Stimulated activated CD8-positive, alpha-beta memory T cell treated with anti-CD3 and anti-CD28 coated beads, Interleukin-7, amount 100 ng/mL, for 1 hour (primary cell): ENCODE results near the gene MRGPRX3.

Source experiments
- DNase-seq, 2 donors: peaks; one replicate each; pipeline ENCODE4 v3.0.0-alpha.2; 2020; ENCODE audit warnings: low read depth in 2 of 2

The MRGPRX3 gene

GRCh38 chr11:18168372-18168771, 36.0 kb downstream of the MRGPRX3 start:
- no peak for DNase-seq

GRCh38 chr11:18171377-18172000, 39.1 kb downstream of the MRGPRX3 start:
- DNase-seq = no peak

DNA sequence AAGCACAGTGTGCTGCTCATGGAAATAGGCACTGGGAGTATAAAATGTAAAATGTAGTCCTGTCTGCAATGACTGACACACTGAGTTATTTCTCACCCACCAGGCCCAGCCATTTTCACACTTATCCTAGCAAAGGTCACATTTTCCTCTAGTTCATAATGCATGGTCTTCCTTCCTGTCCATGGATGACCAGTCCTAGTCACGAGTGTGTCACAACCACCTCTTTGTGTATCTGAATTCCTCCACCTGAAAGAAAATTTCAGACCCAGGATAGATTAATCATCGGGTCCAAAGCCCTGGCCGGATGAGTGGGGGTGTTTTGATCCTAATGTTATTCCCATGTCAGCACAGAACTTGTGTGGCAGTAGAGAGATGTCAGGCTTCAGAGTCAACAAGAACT, 40.3 kb downstream of the MRGPRX3 start, which contains the start of gene MRGPRX4:
TSS of gene MRGPRX4 (plus strand) at position 172 of the 400 bp plus-strand sequence. CDS start 420 bp downstream, outside the sequence.
- DNase-seq = no peak

DNA sequence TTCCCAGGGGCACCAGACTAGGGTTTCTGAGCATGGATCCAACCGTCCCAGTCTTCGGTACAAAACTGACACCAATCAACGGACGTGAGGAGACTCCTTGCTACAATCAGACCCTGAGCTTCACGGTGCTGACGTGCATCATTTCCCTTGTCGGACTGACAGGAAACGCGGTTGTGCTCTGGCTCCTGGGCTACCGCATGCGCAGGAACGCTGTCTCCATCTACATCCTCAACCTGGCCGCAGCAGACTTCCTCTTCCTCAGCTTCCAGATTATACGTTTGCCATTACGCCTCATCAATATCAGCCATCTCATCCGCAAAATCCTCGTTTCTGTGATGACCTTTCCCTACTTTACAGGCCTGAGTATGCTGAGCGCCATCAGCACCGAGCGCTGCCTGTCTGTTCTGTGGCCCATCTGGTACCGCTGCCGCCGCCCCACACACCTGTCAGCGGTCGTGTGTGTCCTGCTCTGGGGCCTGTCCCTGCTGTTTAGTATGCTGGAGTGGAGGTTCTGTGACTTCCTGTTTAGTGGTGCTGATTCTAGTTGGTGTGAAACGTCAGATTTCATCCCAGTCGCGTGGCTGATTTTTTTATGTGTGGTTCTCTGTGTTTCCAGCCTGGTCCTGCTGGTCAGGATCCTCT, 41.0 kb downstream of the MRGPRX3 start:
- no peak for DNase-seq
